Stimulated activated CD4-positive, alpha-beta T cell treated with anti-CD3 and anti-CD28 coated beads, Interleukin-12 subunit alpha, Interleukin-12 subunit beta, amount 100 ng/mL, for 4 hours (primary cell): Measurements from ENCODE around the gene ALG1.
"Not testable (repeated sequence)": the region's sequence is repeated elsewhere in the genome, so short reads cannot be mapped to it uniquely, and the experiment has no call there.

Source experiments
- DNase-seq: peaks from one replicate; pipeline ENCODE4 v3.0.0-alpha.2; 2020

ALG1 gene

DNA sequence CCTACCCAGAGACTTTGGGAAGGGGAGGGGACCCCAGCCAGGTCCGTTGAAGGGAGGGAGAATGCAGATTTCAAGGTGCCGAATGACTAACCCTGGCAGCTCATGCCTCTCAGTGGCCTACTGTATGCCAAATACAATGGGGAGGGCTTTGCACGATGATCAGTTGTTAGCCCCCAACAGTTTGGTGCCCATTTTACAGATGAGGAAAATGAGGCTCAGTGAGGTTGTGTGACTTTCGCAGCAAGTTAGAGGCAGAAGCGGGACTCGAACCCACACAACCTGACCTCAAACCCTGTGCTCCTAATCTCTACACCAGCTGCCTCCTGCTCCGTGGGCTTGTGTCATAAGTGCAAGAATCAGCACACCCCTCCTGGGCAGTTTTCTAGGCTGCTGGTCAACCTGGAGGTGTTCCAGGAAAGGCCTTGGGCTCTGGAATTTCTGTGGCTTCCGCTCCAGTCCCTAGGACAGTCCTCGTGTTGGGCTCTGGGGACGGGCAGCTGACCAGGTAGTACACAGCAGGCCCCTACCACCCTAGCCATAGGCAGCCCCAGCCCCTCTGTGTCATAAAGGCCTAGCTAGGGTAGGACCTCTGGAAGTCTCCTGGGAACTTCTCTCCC, 26.0 kb upstream of the ALG1 start:
- DNase-seq: no peak

DNA sequence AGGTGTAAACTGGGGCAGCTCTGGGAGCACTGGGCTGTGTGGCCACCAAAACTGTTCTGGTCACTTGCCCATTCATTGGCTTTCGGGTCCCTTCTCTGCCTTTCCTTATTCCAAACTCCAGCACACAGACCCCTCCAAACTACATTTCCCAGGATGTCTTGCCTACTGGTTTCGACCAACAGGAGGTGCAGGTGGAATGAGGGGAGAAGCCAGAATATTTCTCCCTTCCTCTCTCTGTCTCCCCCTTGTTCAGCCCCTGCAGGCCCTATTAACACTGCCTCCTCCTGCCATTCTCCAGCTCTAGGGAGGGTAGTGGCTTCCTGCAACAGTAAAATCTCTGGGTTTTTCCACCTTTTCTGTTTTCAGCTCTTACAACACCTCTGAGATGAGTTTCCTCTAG, 24.7 kb upstream of the ALG1 start:
- DNase-seq: no peak

DNA sequence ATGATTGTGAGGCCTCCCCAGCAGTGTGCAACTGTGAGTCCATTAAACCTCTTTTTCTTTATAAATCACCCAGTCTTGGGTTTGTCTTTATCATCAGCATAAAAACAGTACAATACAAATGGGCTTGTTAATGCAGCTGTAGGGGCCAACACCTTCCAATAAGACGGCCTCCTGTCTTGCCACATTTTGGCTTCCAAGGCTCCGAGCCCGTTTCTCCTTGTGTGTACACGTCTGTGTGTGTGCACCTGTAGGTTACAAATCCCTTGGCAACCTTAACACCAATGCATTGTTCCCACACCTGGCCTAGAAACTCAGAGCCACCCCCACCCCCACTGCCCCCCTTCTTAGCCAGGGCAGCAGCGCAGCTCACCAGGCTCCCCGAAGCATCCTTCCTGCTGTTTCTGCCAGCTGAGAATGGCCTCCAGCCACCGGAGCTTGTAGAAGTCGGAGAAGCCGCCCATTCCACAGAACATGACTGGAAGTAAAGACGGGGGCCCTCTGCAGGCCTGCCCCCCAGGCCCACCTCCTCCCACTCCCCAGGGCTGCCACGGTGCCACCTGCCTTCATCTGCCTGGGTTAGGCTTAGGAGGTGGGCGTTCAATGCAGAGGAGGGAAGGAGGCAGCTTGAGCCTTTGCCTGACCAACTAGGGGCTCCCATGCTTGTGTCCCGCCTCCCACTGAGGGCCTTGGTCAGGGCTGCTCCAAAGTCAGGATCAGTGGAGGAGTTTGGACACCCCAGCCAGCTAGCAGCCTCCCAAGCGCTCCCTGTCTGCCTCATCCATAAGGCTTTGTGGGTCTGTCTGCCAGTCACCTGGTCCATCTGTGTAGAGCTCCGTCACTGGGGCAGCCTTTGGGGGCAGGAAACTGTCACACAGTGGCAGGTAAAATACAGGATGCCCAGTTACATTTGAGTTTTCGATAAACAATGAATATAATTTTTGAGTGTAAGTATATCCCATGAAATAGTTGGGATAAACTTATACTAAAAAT, 16.5 kb upstream of the ALG1 start:
- no peak for DNase-seq

DNA sequence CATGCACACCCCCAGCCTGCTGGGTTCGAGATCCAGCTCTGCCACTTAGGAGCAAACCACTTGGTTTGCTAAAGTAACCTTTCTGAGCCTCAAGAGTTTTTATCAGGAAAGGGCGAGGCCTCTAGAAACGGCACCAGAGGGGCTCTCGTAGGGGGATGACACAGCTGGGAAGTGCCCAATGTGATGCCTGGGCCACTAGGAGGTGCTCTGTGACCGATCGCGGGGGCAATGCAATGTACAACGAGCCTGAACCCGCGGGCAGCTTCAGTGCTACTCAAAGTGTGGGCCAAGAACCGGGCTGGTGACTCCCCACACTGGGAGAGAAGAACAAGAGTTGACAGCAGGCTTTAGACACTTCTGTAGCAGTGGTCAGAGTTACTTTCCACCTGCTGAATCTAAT, 15.3 kb upstream of the ALG1 start:
- DNase-seq: peak; percentile 31

DNA sequence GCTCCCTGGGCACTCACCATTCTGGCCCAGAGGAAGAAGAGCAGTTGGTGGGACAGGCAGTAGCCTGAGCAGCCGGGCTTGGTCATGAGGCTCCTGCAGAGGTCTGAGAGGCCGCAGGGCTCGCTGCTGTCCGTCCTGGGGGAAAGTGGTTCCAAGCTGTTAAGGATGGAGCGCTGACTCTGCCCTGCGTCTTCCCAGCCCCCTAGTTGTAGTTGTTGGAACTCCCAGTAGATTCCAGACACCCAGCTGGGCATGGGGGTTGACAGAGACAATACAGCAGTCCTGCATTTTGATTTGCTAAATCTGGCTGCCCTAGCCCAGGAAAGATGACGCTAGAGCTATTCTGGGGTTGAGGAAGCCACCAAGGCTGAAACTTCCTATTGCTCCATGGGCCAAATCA, 13.2 kb upstream of the ALG1 start:
- DNase-seq: no peak

DNA sequence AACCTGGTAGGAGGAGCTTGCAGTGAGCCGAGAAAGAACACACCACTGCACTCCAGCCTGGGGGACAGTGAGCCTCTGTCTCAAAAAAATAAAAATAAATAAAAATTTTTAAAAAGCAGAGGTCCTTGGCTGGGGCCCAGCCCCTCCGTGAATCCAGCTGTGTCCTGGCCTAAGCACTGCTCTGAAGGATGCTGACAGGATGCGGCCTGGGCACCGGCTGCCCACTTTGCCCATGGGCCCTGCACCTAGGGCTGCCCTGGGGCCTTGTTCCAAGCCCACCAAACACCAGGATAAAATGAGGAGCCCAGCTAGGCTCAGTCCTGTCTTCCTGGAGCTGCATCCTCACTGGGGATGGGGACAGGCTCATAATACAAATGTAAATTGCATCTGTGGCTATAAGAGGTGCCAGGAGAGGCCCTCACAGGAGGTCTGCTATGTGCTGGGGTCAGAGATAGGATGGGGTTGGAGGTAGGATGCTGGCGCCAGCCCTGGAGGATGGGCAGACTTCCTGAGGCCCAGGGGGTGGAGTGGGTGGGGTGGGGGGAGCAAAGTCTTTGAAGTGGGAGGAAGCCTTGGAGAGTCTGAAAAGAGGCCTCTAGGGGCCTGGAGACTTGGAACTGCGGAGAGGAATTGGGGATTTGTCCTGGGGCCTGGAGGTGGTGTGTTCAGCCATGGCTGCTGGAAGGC, 12.1 kb upstream of the ALG1 start:
- DNase-seq: no peak

DNA sequence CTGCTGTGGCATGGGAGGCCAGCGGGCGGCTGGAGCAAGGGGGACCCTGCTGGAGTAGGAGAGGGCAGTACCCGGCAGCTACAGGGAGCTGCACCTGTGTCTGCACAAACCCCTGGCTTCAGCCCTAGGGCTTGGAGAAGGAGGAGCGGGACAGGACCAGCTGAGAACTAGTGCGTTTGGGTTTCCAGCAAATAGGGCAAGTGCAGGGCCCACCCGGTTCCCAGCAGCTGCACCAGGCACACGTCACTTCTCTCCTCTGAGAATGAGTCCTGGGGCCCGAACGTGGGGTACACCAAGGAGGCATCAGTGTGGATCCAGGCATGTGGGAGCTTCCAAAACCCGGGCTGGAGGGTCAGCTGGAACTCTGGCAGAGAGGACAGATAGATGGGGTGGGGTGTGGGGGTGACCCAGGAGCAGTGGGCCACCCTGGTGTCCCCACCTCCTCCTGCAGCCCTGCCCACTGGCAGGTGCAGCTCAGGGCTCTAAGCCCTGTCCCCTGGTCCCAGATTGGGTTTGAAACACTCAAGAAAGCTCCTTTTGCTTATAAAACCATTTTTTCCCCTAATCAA, 11.5 kb upstream of the ALG1 start:
- DNase-seq: no peak

DNA sequence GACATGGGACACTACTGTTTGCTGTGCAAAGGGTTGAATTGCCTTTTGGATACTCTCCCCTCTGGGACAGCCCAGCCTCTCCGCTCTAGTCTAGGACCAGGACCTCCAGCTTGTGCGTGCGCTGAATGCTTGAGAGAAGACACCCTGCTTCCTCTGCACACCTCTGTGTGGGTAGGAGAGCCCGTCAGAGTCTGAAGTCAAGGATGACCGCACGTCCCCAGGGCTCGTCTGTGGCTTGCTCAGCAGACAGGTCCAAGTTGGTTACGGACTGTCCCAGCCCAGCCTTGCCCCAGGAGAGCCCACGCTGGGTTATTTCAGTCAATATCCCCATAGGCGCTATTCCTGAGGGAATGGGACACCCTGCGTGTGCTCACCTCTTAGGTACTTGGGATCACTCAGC, 9.6 kb upstream of the ALG1 start:
- no peak for DNase-seq

DNA sequence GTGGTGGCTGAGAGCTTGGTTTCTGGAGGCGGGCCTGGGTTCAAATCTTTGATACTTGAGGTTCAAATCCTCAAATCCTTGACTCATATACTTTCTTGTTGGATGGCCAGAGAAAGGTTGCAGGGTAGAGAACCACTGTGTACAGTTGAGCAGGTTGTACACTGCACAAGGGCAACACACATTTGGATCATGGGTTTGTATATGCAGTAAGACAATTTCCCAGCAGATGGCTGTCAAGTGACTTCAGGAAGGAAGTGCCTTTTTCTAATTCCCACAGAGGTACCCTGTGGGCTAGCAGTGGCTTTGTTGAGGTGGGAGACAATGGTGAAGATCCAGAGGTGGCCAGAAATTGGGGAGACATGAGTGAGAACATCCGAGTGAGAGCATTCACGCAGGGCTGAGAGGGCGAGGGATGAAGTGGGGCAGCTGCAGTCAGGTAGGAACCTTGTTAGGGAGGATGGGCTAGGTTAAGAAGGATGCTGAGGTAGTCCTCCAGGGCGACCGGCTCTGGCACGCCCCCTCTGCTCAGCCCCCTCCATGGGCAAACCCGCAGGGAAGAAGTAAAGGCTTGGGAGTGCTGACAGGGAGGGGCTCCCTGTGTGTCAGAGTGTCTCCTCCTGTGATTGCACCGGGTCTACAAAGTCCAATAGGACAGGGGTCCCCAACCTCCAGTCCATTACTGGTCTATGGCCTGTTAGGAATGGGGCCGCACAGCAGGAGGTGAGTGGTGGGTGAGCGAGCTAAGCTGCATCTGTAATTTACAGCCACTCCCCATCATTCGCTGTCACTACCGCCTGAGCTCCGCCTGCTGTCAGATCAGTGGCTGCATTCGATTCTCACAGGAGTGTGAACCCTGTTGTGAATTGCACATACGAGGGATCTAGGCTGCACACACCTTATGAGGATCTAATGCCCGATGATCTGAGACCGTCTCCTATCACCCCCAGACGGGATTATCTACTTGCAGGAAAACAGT, 8.6 kb upstream of the ALG1 start:
- no peak for DNase-seq

DNA sequence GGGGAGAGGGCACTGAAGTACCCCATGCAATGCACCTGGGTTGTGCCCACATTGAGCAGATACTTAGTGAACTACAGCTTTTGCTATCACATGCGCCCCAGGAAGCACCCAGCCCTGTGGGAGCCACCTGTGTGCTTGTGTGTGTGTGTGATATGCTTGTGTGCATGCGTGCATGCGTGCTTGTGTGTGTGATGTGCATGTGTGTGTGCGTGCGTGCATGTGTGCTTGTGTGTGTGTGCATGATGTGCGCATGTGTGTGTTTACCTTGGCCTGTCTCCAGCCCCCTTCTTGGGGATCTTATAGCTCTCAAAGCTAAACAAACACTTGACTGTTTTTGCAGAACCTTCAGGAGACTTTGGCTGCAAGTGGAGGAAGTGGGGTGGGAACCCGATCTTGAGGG, 6.7 kb upstream of the ALG1 start:
- no peak for DNase-seq

DNA sequence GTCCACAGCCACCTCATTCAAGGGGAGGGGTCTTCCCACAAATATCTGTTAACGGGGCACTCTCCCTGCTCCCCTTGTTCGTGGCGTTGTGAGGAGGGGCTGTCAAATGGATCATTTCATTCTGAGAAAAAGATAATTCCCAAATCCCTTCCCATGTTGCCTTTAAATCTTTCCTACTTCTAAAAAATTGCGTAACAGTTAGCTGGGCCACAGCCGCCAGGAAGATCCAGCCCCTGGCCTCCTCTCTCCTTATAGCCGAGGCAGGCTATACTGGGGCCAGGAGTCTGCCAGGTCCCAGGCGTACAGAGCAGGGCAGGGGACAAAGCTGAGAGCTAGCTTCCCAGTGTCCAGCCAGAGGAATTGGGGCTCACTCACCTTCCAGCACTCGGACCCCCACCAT, 6.3 kb upstream of the ALG1 start:
- no peak for DNase-seq

DNA sequence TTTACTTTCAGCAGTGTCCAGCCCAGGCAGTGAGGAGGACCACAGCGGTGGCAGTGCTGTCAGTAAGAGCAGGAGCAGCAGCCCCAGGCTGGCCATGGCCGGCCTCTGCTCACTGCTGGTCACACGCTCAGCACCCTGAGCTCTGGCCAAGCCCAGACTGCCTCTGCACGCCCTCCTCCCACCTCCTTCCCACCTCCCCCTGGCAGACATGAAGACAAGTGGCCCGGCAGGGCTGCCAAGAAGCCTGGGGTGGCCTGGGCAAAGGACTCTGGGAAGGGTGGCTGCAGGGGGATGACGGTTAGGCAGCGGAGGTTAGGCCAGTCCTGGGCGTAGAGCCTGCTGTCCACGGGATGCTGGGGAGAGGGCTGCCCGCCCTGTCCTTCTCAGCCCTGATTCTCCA, 5.8 kb upstream of the ALG1 start, which contains the start of gene C16orf89:
Gene C16orf89, minus strand, starts transcription at position 144 of the 400 bp plus-strand sequence. Its CDS starts 48 bp downstream, at position 96.
- no peak for DNase-seq

DNA sequence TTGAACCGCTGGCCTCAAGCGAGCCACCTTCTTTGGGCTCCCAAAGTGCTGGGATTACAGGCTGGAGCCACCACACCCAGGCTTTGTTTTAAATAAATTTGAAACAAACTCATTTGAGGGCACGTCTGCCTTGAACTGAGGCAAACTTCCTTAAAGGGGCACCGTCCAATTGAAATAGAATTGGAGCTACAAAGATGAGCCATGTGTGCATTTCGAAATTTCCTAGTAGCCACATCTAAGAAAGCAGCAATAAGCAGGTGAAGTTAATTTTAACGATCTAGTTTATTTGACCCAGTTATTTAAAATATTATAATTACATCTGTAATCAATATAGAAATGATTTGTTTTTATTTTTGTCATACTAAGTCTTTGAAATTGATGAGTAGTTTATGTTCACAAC, 5.1 kb upstream of the ALG1 start:
- DNase-seq: no peak

DNA sequence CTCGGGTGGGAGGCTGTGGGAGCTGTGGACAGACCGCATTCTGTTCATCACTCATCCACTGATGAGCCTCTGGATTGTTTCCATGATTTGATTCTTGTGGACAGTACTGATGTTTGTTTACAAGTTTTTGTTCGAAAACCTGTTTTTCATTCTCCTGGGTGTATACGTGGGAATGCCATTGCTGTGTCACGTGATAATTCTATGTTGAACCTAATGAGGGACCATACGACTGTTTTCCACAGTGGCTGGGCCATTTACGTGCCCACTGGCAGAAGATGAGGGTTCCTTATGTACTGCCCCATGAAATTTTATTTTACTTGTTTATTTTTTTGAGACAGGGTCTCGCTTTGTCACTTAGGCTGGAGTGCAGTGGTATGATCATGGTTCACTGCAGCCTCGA, 2.6 kb upstream of the ALG1 start:
- DNase-seq: no peak

DNA sequence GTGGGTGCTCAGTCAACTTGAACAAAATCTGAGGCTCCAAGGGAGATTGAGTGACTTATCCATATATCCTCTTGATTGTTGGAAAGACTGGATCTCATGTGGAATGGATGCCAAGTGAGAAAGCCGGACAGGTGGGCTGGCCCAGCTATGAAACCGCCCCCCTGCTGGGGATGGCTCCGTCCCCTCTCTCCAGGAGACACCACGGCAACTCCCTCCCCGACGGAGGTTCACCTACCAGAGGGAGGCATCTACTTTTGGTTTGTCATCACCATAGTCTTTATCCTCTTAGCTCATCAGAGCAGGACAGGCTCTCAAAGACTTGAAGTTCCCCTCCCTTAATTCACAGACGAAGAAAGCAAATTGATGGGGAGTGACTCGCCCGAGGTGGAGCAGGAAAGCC, 1.8 kb upstream of the ALG1 start:
- DNase-seq: no peak

DNA sequence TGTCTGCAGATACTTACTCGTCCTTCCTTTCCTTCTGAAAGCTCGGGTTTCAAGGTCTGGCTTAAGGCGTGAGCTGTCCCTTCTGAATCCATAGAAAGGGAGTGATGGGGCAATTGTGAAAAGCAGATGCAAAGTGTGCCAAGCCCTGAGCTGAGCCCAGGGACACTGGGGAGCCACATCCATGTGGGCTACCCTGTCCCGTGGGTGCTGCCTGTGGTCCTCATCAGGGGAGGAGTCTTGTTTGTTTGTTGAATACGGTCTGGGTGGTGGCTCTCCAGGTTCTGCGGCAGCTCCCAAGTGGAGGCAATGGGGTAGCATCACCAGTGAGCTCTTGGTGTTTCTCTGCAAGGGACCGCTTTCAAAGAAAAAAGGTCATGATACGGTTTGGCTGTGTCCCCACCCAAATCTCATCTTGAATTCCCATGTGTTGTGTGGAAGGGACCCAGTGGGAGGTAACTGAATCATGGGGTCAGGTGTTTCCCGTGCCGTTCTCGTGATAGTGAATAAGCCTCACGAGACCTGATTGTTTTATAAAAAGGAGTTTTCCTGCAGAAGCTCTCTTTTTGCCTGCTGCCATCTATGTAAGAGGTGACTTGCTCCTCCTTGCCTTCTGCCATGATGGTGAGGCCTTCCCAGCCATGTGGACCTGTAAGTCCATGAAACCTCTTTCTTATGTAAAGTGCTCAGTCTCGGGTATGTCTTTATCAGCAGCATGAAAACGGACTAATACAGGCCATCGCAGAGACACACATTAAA, 1.0 kb upstream of the ALG1 start:
- no peak for DNase-seq

DNA sequence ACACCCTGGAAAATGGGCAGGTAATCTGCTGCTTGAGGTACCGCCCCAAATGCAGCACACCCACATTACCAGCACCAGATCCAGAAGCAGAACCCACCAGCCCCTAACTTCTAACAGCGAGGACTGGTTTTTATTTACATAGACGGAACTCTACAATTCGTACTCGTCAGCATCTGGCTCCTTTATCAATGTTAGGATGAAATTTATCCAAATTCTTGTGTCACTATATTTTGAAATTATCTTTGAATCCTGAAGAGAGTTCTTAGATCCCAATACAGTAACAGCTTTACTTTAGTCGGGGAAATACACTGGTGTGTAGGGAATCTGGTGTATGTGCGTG, 332 bp upstream of the ALG1 start:
- no peak for DNase-seq

DNA sequence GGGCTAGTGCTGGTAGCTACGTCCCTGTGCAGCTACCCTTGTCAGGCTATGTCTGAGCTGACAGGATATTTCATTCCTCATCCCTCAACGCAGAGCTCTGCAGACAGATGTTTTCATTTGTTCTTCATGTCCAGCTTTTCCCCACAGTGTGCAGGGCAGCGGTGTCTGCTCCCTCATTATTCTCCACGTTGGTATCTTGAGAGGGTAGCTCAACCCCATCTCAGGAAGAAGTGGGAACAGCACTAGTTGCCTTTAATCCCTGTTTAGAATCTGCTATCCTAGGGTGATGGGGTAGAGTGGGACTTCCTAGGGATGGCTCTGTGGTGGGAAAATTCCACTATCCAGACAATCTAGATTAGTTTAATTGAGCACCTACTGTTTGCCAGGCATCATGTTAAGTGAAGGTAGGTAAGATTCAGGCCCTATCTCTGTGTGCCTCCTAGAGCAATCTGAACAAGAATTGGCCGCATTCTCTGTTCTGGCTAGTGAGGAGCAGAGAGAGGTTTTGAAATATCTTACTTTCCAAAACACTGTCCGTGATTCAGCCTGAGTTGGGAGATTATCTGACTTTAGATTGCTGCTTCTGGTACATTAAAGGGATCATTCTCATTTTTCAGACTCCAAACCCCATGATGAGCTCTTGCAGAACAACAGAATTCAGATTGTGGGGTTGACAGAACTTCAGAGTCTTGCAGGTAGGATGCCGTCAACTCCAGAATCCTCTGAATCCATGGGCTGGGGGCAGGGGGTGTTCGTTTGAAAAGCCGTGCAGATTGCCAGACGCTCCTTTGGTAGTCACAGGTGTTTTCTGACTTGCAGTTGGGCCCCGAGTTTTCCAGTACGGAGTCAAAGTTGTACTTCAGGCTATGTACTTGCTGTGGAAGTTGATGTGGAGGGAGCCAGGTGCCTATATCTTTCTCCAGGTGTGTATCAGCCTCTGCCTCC, 963 bp downstream of the ALG1 start:
- no peak for DNase-seq

DNA sequence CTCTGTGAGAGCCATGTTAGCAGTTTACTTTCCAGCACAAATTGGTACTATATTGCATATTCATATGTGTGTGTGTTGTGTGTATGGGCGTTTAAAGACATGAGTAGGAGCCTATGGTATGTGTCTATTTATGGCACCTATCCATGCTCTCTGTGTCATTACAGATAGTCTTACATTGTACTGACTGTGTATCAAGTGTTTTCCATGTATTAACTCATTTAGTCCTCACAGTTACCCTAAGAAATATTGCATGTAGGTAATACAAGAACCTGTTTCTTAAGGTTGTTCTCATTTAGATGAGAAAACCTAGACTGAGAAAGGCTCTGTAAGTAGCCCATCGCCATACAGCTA, 1.6 kb downstream of the ALG1 start:
- DNase-seq: no peak

DNA sequence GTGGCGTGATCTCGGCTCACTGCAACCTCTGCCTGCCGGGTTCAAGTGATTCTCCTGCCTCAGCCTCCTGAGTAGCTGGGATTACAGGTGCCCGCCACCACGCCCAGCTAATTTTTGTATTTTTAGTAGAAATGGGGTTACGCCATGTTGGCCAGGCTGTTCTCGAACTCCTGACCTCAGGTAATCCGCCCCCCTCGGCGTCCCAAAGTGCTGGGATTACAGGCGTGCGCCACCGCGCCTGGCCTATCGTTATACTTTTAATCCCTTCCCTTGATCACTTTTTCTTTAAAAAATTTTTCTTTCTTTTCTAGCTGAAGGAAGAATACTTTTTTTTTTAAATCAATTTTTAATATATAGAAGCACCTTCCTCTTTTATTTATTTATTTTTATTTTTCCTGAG, 2.1 kb downstream of the ALG1 start:
- not testable (repeated sequence) for DNase-seq
